GM19467 (cell line): Measurements from ENCODE around the gene TRPM5.

Experiments used
- ATAC-seq: cut with Tn5 transposase; IDR thresholded peaks from one replicate; pipeline ENCODE4 v1.9.1; 2021; ENCODE audit warnings: mild to moderate bottlenecking, moderate library complexity; ENCODE audit not compliant: unreplicated experiment

Gene TRPM5

DNA sequence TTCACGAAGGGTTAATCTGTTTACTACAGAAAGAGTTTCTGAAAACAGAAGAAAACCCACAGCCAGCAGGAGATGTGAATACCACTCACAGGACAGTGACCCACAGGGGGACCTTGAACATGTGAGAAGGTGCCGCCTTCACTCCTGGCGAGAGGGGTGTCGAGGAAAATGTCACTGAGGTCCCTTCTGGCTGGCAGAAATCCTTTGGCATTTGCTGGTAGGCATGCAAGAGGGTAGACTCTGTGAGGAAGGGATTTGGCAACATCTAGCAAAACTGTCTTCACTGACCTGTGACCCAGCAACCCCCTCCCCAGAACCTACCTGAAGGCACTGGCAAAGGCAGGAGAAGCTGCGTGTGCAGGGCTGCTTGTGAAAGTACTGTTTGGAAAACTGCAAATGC is 9.1 kb upstream of the TRPM5 start:
- no peak for ATAC-seq

DNA sequence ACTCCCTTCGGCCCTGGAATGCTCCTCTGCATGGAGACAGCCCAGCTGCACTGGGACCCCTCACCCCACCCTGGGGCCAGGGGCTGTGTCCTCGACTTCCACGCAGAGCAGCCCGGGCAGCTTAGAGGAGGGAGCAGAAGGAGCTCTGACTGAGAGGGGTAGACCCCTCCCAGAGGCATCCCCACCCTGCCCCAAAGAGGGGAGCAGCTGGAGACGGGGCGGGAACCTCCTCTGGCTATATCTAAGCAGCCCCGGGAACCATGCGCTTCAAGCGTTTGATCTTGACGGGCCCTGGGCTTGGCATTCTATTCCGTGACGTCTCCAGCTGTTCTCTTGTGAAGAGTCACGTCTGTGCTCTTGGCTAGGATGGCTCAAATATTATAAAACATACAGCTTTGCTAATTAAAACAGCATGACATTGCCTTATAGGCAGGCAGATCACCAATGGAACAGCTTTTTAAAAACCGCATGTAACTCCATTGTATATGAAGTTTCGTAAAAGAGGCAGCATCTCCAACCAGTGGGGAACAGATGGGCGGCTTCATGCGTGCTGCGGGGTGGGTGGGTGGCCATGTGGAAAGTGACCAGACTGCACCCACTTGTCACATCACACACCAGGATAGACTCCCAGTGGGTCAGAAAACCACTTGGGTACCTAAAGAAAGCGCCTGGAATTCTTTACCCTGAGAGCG is 8.2 kb upstream of the TRPM5 start:
- no peak for ATAC-seq

- no peak for ATAC-seq
Measured at GRCh38 chr11:2451916-2452315, 7.6 kb upstream of the TRPM5 start.

DNA sequence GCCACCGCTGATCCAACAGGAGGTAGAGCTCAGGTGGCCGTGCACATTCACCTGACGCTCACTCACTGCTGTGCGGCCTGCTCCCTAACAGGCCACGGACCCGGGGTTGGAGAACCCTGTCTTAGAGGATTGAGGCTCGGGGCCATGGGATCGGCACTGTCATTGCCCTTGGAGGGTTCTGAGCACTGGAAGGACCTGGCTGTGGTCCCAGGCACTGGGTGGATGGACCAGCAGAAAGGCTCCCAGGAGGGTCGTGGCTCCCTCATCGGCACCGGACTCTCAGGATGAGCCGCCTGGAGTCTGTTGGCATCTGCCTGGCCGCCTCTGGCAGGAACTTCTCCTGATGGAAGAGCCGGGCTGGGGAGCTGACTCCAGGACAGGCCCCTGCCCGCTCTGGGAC is 7.0 kb upstream of the TRPM5 start:
- ATAC-seq, result no peak

GRCh38 chr11:2450321-2451041 is 6.2 kb upstream of the TRPM5 start:
- ATAC-seq, result no peak

DNA sequence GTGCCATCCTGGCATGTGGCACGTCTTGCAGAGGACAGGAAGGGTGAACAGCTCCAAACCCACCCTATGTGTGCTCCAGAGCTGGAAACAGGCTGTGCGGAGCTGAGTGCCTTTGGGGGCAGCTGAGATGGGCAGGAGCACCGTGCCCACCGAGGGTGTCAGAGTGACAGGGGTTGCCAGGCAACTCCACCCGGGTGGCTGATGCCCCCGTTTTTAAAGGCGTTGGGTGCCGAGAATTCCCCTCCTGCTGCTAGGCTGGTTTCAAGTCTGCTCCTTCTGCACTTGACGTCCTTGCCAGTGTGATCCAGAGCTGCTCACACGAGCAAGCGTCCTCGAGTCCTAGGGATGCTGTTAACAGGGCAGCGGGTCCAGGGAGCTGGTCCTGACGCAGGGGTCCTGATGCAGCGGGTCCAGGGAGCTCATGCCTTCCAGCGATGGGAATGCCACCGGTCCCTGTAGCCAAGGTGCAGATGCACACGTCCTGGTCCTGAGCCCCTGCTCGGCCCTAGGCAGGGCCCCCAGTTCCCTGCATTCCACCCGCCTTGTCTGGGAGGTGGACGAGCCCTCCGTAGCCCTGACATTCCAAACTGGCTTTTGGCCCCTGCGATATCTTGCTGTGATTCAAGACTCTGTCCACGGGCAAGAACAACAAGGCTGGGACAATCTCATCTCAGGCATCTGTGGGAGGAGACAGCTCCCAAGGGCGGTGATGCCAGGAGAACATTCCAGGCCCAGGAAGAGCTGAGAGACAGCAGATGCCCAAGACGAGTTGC is 5.4 kb upstream of the TRPM5 start:
- ATAC-seq, result no peak

DNA sequence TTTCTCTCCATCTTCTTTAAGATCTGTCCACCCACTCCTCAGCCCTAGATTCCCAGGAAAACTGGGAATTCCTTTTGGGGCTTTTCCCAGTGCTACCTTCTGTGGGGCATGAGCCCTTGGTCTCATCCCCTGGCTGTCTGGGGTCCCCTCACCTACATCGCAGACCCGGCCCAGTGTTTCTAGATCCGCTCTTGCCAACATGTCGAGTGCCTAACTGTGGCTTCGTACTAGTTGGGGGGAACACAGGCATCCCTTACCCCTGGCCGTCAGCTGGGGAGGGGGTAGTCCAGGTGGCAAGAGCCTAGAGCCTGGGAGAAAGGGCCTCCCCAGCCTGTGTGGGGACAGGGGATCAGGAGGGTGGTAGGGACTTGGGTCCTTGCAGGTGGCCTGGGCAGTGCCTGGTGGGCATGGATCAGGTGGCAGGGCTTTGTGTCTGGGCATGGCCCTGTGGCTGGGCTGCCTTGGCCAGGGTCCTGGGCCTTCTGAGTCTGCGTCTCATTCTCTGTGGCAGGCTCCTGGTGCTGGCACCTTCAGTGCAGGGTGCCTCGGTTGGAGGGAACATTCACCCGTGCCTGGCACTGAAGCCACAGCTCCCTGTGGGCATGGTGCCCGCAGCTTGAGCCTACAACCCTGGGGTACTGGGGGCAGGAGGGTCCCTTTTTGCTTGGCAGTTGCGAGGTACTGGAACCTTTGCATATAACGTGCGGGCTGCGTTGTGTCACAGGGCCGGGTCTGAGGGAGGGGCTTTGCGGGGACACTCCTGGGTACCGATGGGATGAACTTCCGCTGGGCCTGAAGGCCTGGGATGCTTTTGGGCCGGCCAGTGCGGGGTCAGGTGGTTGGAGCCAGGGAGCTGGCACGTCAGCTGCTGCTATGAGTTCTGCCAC is 4.6 kb upstream of the TRPM5 start:
- no peak for ATAC-seq

DNA sequence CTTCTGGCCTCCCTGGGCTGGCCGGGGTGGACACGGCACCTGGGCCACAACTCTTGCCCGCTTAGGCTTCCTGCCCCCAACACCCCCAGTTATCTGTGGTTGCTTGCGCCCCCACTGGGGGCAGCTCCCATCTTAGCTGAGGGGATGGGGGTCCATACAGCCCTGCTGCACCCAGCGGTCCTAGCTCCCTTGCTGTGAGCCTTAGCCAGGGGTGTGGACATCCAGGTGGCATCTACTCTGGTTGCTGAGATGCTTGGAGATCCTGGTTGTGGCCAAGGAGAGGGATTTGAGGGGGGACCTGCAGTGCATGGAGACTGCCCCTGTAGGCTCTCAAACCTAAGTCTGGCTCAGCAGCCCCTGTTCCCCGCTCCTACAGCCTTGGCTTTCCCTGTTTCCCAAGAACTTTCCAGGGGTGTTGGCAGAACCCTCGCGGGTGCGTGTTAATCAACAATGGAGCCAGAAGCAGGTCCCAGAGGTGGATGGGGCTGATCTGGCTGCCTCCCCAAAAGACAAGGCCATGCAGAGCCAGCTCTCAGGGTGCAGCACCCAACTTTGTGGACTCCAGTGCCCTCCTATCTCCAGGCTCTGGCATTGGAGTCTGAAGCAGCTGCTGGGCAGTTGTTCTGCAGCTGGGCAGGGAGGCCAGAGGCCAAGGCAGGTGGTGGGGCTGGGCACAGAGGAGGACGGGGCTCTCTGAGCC is 3.8 kb upstream of the TRPM5 start:
- ATAC-seq, result no peak

DNA sequence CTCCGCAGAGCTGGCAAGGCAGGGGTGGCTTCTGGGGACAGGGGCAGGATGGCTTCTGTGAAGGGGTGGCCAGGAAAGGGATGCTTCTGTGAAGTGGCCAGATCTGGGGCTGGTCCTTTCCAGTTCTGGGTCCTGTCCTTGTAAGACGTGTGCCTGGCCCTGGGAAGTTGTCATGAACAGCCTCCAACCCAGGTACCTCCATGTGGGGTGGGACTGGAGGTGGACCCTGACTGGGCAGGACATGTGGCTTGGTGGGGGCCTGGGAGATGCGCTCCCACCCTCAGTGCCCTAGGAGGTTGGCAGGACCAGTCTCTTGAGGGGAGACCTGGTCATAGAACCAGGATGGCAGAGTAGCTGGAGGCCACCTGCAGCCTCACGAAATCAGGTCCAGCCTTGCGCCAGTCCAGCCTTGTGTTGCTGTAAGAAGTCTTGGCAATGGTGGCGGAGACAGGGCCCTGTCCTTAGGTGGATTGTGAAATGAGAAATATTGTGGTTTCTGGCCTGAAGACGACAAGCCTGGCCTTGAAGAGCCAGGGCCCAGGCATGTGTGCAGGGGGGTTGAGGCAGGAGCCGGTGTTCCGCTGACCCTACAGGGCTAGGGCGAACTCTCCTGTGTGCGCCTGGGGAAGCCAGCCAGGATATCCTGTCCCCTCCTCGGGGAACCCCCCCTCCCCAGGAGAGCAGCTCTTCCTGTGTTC is 3.1 kb upstream of the TRPM5 start:
- no peak for ATAC-seq

DNA sequence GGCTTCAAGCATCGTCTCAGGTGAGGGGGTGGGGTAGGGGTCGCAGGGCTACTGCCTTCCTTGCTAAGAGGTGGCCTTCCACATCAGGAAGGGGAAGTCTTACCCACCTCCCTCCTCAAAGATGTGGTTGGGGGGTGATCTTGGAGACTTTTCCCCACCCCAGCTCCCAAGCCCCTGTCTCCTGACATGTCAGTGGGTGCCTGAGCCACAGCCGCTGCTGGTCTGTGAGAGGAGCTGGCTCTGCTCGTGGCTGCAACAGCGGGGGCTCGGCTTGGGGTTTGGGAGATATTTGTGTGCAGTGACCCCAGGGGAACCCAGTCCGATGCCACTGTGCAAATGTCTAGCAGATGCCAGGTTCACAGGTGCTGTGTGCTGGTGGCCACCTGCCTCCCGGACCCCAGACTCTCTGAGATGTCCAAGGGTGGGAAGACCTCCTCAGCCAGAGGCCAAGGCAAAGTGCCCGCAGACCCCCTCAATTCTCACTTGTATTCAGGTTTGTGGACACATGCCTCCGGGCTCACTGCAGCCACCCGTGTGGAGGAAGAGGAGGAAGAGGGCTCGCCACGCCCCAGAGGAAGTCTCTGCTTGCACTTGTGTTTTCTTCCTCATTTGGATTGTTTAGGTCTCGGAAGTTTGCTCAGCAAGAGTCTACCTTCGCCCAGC is 2.4 kb upstream of the TRPM5 start:
- ATAC-seq, result no peak

- no peak for ATAC-seq
Measured at GRCh38 chr11:2445746-2446551, 1.6 kb upstream of the TRPM5 start.

GRCh38 chr11:2444821-2445745 is 769 bp upstream of the TRPM5 start, which contains the start of gene KCNQ1:
Gene KCNQ1, plus strand, starts transcription at chr11:2445008. Its CDS starts 91 bp downstream, at chr11:2445099.
- no peak for ATAC-seq

DNA sequence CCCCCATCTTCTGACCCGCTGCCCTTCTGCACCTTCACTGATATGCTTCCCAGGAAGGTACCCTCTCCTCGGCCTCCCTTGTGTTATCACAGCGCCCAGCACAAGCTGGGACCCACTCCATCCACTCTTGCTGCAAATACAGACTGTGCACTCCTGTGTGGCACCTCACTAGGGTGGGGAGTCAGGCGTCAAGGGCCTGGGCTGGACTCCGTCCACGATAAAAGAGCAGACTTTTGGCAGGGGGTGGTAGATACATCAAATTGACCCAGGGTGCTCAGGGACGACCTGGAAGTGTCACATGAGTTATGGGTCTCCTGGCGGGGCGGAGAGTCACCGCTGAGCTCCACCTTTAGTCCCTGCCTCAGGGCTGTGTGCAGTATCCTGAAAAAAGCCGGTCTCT is 908 bp downstream of the TRPM5 start:
- no peak for ATAC-seq

- no peak for ATAC-seq
Measured at GRCh38 chr11:2442589-2442988, 1.7 kb downstream of the TRPM5 start.

DNA sequence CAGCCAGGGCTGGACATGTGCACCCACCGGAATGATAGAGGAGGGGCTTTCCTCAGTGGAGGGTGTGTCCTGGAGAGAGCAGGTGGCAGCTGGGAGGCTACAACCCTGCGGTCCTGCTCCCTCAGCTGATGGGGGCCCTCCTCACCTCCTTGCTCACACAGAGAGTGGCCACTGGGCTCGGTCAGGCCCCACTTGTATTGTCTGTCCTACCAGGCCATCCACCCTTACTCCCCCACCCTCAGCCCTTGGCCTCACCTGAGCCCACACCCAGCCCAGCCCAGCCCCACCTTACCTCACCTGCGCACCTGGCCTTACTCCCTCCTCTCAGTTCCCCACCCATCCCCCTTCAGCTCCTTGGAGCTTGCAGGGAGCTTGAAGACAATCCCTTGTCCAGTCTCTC is 3.1 kb downstream of the TRPM5 start:
- ATAC-seq, result no peak

DNA sequence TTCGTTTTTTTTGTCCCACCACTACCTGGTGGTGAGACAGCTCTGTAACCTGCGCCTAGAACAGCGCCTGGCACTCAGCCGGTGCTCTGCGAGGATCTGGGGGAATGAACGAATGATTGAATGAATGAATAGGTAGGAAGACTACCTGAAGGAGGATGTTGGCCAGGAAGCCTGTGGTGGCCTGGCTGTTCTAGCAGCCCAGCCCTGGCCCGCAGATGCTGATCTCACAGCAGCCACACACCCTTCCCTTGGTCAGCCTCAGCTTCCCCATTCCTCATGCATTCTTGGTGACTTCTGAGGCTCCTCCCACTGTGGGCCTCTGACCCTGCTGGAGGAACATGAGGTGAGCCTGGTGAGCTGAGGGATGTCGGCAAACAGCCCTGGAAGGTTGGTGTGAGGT is 3.7 kb downstream of the TRPM5 start:
- ATAC-seq, result no peak

DNA sequence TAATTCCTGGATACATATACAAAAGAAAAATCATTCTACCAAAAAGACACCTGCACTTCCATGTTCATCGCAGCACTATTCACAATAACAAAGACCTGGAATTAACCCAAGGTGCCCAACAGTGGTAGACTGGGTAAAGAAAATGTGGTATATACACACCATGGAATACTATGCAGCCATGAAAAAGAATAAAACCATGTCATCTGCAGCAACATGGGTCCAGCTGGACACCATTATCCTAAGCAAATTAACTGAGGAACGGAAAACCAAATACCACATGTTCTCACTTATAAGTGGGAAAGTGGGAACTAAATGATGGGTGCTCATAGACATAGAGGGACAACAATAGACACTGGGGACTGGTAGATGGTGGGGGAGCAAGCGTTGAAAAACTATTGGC is 4.5 kb downstream of the TRPM5 start:
- ATAC-seq, result no peak
